B cell (primary cell): Measurements from ENCODE around the gene ASTN1.

Experiments
- CTCF ChIP-seq: fragments of 200-600 bp; IDR thresholded peaks from one replicate; pipeline ENCODE4 v1.8.0; 2022; ENCODE audit warnings: antibody characterized with exemption, mild to moderate bottlenecking
- EZH2 ChIP-seq: IDR thresholded peaks from 2 replicates; pipeline ENCODE4 v1.6.1; 2012; ENCODE audit warnings: borderline replicate concordance, low read depth, mild to moderate bottlenecking, moderate library complexity, low read length; ENCODE audit not compliant: insufficient read depth, poor library complexity, severe bottlenecking

- TF ChIP-seq CTCF (no peak), EZH2 (no peak)
Measured at GRCh38 chr1:176854758-176855745, 309.5 kb downstream of the ASTN1 start.
